NCI-H510A (cell line): ENCODE measurements around the gene MYEOV.

Experiments used
- DNase-seq: peaks from one replicate; lab custom pipeline; 2025; lab: John Stamatoyannopoulos, UW

The MYEOV gene

DNA sequence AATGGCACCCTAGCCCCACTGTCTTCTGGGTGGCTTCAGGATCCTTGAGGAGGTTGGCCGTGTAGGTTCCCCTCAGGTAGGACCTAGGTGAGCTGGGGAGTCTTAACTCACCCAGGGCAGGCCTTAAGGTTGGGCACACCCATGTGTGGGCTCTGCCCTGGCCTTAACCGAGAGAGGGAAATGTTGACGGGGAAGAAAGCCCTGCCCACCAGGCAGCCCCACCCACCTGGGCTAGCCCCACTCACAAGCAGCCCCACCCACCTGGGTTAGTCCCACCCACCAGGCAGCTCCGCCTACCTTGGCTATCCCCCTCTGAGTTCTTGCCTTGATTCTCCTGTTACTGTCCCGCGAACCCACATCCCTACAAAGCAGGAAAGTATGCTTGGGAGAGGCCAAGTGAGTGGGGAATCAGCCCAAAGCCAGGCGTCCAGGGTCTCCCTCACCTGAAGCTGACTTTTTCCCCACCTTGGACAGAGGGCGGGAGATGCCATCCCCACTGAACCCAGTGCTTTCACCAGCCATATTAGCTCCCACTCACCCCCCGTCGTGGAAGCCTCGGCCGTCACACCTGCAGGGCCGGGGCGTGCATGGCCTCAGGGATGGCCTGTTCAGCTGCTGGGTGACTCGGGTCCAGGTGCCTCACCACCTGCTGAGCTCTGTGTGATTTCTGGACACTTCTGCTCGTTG, at the start of gene MYEOV:
MYEOV (plus strand) TSS at position 337 of the 687 bp plus-strand sequence. CDS start 1,200 bp downstream, outside the sequence.
- no peak for DNase-seq

DNA sequence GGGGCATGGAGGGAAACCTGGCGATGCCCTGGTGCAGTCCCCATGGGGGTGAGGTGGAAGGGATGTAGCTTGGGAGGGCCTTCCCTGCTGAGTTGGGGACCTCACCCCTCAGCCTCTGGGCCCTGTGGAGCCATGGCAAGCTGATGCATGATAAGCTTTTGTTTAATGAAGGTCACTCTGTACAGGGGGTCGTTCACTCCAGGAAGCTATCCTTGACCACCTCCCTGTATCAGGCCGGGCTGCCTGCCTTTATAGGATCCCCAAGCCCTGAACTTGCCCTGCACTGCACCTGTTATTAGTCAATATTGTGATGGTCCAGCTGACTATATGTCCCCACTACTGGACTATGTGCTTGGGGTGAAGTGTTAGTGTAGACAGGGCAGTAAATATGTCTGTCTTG, 49.7 kb upstream of the MYEOV start:
- no peak for DNase-seq

DNA sequence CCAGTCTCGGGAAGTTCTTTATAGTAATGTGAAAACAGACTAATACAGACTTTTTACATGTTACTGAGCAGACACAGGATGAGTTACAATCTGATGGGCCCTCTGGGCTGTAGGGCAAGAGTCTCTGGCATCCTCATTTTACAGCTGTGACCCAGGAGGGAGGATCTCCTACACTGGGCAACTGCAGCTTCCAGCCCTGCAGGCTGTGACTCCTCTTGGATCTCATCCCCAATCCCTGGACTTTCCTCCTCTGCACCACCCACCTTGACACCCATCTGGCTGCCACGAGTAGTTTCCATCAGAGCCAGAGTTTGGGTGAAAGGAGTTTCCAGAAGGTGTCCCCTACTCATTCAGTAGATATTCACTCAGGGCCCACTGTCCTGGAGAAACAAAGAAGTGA, 48.9 kb upstream of the MYEOV start:
- no peak for DNase-seq

DNA sequence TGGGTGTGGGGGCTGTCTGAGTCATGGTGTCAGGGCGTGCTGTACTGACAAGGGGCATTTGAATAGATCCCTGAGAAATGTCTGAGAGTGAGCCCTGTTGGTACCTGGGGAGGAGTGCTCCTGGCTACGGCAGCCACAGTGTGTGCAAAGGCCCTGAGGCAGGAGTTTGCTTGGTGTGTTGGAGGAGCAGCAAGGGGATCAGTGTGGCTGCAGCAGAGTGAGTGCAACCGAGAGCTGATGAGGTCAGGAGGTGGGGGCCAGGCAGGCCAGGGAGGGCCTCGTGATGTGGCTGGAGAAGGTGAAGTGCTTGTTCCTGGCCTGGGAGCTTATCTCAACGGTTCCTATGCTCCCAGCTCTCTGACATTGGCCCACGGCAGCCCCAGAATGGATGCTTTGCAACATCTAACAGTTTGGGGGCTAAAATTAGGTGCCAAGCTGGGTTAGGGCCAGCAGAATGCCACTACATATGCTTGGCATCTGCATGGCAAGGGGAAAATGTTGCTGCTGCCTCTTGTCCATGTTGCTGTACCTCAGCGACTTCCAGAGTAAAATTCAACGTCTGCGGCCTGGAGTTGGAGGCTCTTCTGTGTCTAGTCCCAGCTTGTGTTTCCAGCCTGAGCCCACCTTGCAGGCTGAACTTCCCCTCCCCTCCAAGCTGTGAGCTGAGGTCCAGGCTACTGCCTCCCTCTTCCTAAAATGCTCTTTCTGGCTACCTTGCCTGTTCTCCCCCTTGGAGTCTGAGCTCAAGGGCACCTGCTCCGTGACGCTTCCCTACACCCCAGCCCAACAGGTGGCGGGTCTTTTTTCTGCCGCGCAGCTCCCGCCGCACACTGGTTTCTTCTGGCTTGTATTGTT, 48.2 kb upstream of the MYEOV start:
- DNase-seq = no peak

DNA sequence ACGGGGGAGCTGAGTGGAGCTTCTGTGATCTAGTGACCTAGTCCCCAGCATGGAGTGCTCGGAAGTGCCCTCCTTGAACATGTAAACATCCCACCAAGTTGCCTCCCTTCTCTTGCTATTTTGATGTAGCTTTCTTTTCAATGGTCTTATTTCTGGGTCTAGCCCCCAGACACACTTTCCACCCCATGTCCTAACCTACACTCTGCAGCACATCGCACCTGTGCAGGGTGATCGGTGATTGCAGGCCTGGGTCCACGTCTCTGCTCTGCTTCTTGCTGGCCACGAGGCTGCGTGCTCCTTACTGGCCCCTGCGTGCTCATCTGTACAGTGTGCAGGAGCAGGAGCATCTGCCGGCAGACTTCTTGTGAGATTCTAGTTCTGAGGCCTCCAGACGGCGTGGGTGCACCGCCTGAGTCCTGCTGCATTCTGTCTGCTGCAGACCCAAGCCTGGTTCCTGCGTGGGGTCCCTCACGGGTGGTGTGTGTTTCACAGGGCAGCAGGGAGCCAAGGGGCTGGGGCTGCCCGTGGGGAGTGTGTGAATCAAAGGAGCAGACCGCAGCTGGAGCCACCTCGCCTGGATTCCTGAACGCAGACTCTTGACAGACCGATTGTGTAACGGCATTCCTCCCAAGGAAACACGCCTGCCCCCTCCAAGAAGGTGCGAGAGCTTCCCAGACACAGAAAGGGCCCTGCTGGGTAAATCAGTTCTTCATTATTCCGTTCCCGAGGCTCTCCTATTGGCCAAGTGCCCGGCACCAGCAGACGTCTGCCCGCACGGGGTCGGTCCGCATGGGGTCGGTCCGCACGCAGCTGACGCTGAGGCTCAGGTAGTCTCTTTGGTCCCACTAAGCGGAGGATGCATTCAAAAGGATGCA, 44.4 kb upstream of the MYEOV start:
- DNase-seq = no peak

DNA sequence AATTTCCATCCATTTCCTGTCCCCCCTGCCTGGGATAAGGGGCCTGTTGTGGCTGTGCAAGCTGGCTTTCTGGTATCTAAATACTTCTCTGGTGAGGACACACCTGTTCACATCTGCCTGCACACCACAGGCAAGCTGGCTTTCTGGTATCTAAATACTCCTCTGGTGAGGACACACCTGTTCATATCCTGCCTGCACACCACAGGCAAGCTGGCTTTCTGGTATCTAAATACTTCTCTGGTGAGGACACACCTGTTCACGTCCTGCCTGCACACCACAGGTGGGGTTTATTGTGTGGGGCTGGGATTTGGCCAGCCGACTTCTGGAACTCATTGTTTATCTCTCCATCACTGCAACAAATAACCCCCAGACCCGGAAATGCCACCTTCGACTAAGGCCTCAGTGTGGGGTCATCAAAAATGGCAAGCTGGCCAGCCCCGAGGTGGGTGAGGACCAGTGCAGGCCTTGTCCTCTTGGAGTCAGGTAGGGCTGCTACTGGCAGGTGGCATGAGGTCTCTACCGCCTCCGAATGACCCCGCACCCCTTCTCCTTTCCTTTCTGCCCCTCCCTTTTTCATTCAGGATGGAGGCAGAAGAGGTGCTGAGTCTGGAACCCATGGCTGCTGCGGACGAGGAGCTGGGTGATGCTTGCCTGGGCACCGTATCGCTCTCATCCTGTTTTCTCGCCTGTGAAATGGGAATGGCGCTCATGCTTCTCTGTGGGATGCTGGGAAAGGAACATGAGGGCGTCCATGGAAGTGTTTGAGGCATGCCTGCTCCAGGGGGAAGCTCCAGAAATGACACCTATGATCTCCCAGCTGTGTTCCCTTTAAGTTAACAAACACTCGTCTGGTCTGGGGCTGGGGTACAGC, 43.5 kb upstream of the MYEOV start:
- no peak for DNase-seq

DNA sequence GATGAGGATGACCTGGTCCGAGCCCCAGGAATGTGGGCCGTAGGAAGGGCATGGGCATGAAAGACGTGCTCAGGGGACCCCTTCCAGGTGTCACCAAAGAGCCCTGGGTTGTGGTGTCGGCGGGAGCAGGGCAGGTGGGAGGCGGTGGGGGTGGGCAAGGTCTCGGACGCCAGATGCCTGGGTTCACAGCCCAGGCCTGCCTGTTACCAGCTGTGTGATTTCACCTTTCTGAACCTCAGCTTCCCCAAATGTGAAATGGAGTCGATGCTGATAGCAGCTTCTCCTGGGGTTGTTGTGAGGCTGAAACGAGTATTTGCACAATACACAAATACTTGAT, 42.9 kb upstream of the MYEOV start:
- no peak for DNase-seq

DNA sequence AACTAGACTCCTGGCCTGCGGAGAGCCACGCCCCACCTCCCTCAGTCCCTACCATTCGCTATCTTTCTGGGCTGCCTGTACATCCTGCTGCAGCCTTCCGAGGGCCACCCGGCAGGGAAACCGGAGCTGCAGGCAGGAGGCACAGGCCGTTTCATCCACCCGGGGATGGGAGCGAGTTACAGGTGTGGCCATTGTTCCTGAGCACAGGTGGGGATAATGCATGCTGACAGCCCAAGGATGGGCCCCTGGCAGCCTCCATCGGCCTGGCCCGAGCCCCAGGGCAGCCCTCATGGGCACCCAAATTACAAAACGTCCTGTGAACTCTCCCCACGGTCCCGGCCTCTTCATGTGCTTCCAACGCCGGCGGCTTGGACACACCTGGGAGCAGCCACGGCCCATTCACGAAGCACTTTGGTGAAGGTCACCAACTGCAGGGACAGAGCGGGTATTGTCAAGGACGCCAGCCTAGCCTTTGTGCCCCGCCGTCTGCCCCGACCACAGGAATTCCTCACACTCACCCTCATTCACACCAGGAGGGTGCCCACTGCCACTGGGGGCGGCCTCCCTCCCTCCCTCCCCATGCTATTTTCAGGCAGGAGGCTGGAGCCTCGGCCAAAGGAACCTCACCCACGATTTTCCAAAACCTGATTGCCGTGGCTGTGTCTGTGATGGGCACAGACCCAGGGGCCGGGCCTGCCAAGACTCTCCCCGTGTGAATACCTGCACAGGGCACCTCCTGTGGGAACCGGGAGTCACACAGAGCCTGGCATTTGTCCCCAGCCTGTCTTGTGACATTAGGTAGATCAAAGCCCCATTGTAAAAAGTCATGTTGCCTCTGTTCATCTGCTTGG, 42.1 kb upstream of the MYEOV start:
- no peak for DNase-seq

DNA sequence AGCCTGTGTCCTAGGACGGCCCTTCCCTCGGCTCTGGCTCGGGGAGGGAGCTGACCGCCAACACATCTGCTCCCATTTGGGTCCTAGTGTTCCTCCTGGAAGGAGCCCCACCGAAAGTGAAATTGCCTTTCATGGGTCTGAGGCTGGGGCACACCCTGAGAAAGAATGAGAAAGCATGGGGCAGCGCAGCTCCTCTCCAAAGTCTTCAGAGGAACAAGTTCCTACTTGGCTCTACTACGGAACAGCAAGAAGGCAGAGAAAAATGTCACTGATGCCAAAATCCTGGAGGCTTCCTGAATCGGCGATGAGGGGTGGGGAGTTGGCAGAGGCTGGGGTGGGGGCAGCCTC, 41.5 kb upstream of the MYEOV start:
- DNase-seq = no peak

DNA sequence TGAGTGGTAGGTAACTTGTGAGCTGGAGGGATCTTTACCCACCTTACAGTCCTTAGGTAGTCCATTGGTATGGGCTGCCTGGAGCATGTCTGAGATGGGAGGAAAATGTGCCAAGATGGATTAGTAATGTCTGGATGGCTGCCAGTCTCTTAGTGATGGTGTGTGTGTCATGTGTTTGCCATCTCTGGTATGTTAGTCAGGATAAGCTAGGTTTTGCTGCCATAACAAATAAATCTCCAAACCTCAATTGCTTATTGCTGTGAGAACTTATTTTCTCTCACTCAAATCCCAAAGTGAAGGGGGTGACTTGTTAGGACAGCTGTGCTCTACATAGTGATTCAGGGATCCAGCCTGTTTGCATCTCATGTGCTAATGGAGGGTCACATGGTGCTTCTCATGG, 40.9 kb upstream of the MYEOV start:
- DNase-seq = no peak

DNA sequence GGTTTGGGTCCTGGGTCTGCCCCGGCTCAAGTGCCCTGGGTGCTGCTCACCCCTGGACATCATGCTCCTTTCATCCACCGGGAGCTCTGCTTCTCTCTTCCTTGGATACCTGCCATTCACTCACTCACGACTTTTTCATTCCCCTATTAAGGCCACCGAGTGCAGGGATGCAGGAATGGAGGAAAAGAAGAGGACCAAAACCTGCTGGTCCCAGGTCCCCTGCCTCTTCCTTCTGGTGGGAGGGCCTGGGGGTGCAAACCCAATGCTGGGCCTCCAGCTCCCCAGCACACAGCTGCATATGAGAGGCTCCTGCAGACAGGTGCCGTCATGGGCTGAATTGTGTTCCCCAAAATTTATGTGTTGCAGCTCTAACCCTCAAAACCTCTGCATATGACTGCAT, 36.8 kb upstream of the MYEOV start:
- no peak for DNase-seq

DNA sequence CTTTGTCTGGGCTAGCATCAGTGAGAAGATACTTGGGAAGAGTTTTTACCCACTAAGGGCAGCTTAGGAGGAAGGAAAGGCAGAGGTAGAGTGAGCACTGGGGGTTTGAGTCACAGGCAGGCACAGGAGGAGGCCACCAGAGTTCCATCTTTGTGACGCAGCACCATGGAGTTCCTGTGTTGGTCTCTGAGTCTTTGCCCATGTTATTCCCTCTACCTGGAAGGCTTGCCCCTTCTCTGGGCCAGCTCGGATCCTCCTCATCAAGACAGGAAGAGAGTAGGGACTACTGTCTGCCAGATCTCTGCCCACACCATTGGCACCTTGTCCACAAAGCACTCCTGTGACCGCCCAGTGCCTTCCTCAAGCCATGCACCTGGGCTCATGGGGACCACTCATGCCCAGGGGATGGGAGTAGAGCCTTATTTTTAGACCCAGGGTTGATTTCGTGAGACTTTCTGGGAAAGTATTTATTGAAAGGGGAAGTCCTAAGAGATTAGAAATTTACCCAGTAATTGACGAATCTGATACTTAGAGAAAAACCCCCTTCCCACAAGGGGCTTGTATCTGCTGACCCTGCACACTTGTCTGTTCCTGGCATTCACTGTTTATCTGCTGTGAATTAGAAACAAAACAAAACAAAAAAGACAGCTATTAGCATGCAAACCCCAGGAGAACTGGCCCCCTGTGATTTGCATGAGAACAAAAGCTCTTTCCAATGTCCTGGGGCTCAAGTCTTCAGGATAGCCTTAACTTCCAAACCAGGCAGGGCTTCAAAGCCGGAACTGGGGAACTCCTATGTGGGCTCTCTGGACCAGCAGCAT, 35.9 kb upstream of the MYEOV start:
- no peak for DNase-seq

DNA sequence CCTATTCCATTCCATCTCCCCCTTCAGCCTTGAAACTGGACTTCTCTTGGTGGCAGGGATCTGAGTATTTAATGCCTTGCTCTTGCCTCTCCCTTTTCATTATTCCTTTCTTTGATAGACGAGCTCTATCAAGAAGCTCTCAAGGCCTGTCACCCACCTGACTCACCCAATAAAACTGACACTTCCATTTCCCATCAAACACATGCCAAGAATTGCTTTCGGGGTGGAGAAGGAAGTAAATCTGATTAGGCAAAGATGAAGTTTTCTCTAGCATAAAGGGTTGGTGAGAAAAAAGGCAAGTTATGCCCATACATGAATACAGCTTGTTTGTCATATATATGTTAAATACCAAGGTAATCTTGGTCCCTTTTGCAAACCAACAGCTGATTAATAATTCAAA, 34.9 kb upstream of the MYEOV start:
- no peak for DNase-seq

DNA sequence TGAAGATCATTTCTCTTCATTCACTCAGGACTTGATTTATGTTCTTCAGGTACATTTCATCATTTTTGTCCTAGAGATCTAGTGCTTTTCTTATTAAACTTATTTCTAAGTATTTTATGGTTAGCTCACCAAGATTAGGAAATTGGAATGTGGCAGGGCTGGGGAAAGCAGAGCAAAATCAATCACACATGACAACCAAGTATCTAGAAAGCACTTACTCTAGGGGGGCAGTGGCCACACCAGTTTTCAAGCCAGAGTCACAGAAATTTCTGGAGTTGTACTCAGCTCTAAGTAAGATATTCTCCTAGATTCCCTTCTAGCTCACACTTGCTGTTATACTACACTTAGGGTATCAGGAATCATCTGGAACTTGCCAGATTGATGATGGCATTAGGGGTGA, 33.3 kb upstream of the MYEOV start:
- no peak for DNase-seq

DNA sequence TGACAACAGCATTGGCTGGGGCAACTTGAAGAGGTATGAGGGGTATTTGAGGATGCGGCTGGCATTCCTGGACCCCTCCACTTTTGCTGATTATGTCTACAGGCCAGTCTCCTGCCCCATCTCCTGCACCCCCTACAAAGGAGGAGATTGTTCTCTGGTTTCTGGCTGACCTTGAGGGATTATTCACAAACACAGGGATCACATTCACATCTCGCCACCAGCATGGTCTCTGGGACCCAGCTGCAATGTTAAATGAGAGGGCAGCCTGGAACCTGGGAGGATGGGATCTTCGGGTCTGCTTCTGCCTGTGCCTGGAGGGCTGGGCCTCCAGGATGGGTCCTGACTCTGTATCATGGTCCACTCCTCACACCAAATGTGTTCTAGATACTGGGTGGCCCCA, 32.8 kb upstream of the MYEOV start:
- DNase-seq = no peak

DNA sequence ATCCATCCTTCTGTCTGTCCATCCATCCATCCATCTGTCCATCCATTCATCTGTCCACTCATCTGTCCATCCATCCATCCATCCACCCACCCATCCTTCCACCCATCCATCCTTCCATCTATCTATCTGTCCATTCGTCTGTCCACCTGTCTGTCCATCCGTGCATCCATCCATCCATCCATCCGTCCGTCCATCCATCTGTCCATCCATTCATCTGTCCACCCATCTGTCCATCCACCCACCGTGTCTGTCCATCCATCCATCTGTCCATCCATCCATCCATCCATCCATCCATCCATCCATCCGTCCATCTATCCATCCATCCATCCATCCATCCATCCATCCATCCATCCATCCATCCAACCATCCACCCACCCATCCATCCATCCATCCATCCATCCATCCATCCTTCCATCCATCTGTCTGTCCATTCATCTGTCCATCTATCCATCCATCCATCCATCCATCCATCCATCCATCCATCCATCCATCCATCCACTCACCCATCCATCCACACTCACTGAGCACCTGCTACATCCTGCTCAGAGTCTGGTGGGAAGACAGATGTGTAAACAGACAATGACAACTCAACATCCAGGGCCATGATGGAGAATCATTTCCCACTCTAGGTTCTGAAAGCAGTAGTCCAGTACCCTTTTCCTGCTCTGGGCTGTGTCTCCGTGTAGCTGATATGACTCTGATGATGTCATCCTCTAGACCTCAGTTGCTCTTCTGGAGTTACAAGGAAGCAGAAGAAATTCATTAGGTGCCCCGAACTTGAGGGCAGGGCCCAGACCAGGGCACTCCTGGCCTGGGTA, 30.8 kb upstream of the MYEOV start:
- no peak for DNase-seq

DNA sequence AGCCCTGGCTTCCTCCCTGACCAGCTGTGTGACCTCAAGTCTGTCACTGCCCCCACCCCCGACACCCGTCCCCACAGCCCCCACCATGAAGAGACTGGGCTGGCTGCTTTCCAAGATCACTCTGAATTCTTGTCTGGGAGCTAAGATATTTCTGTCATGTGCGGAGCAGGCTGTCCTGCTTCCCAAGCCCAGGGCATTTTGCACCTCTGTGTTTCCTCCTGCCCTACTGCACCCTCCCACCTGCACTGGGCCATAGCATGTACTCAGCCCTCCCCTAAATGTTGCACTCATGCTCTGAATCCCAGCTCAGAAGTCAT, 30.3 kb upstream of the MYEOV start:
- DNase-seq = no peak

DNA sequence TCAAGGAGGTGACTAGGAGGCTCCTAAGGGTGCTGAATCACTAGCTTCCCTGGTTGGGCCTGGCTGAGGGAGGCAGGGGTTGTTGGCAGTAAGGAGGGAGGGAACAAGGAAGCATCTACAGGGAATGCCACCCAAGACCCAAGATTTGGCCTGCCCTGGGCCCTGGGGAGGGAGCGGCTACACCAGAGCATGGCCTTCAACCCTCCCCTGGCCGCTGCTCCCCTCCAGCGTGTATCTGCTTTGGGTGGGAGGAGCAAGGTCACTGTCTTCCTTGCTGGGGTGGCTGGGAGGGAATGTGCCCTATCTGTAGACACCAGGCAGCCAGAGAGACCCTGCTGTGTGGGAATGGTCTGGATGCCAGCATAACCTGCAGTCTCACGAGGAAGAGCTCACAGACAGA, 29.5 kb upstream of the MYEOV start:
- no peak for DNase-seq

DNA sequence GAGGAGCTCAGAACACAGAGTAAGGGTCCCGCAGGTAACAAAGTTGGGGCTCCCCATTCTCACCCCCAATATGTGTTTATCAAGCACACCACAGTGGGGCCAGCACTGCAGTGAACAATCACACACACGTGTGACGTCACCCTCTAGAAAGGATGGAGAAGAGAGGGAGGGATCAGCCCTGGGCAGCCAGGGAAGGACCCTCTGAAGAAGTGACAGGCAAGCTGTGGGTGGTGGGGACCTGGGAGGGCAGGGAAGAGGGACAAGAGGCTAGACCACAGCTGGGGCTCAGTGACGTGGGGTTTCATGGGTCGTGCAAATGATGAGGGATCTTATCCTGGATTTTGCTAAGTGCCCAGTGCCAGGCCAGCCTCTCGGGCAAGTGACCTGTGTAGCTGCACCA, 28.7 kb upstream of the MYEOV start:
- DNase-seq = no peak
